Prostate gland (tissue), 2 donors: ENCODE results near the gene MAGI3.

Experiments used
- POLR2A ChIP-seq: fragments of 450-650 bp; IDR thresholded peaks from one replicate; pipeline ENCODE4 v1.6.1; 2016; ENCODE audit warnings: antibody characterized with exemption, mild to moderate bottlenecking
- POLR2AphosphoS5 ChIP-seq: sonication (generic); formaldehyde crosslinking; IDR thresholded peaks from one replicate; pipeline ENCODE4 v1.6.1; 2017; ENCODE audit warnings: antibody characterized with exemption
- TF ChIP-seq, protein P1 (sequence below), 4 experiments: fragments of 200-600 bp in 2 of 4; fragments of 450-650 bp in 2 of 4; sonication (generic) in 2 of 4; IDR thresholded peaks; 1 replicate in 3 of 4; 2 replicates in 1 of 4; pipeline ENCODE4 v1.5.1; 2016 to 2019; ENCODE audit warnings: antibody characterized with exemption in 4 of 4, mild to moderate bottlenecking in 2 of 4, moderate library complexity in 2 of 4

DNA sequence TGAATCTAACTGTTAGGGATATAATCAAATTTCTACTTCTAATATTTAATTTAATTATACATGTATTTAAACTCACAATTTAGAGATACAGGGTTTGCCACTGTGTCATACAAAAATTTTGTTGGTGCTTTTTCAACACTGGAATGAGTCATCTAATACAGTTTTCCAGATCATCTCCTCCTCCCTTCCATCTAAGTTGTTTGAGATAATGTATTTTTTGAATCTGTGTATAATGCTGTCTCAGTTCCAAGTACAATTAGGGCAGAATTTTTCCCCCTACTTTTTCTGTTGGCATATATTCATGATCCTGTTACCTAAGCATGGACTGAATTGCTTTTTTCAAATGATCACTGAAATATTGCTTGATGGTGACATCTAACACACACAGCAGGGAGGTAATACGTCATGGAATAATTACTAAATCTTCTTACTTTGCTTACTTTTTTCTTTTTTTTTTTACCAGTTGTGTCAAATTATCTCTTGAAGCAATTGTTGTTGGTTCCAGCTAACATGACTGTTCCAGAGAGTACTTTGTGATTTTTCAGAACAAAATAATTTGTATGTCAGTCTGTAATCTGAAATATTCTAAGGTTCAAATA, 146.0 kb downstream of the MAGI3 start:
- TF ChIP-seq, protein P1, sequence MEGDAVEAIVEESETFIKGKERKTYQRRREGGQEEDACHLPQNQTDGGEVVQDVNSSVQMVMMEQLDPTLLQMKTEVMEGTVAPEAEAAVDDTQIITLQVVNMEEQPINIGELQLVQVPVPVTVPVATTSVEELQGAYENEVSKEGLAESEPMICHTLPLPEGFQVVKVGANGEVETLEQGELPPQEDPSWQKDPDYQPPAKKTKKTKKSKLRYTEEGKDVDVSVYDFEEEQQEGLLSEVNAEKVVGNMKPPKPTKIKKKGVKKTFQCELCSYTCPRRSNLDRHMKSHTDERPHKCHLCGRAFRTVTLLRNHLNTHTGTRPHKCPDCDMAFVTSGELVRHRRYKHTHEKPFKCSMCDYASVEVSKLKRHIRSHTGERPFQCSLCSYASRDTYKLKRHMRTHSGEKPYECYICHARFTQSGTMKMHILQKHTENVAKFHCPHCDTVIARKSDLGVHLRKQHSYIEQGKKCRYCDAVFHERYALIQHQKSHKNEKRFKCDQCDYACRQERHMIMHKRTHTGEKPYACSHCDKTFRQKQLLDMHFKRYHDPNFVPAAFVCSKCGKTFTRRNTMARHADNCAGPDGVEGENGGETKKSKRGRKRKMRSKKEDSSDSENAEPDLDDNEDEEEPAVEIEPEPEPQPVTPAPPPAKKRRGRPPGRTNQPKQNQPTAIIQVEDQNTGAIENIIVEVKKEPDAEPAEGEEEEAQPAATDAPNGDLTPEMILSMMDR (IDR thresholded peaks at IDR 0.05), result no peak
- TF ChIP-seq POLR2A (no peak), POLR2AphosphoS5 (no peak)
